GM12864 (cell line): Measurements from ENCODE around the gene KRT74.

Experiments used
- DNase-seq: peaks from one replicate; pipeline ENCODE4 v3.0.0-alpha.2; 2011; ENCODE audit warnings: low read depth
- H3K4me3 ChIP-seq: 2 replicates; pipeline ENCODE4 v1.5.1; 2011; ENCODE audit warnings: mild to moderate bottlenecking, low read depth, low read length, control low read depth
- TF ChIP-seq, protein P1 (sequence below): IDR thresholded peaks from 2 replicates; pipeline ENCODE4 v1.5.1; 2011; ENCODE audit warnings: low read depth, mild to moderate bottlenecking, moderate library complexity, low read length, control low read depth, inconsistent platforms; ENCODE audit errors: missing control alignments

Gene KRT74

GRCh38 chr12:52552055-52552454 lies 21.6 kb downstream of the KRT74 start:
- TF ChIP-seq, protein P1, sequence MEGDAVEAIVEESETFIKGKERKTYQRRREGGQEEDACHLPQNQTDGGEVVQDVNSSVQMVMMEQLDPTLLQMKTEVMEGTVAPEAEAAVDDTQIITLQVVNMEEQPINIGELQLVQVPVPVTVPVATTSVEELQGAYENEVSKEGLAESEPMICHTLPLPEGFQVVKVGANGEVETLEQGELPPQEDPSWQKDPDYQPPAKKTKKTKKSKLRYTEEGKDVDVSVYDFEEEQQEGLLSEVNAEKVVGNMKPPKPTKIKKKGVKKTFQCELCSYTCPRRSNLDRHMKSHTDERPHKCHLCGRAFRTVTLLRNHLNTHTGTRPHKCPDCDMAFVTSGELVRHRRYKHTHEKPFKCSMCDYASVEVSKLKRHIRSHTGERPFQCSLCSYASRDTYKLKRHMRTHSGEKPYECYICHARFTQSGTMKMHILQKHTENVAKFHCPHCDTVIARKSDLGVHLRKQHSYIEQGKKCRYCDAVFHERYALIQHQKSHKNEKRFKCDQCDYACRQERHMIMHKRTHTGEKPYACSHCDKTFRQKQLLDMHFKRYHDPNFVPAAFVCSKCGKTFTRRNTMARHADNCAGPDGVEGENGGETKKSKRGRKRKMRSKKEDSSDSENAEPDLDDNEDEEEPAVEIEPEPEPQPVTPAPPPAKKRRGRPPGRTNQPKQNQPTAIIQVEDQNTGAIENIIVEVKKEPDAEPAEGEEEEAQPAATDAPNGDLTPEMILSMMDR: no peak
- H3K4me3 ChIP-seq: no peak overlapping the region
- DNase-seq: no peak

DNA sequence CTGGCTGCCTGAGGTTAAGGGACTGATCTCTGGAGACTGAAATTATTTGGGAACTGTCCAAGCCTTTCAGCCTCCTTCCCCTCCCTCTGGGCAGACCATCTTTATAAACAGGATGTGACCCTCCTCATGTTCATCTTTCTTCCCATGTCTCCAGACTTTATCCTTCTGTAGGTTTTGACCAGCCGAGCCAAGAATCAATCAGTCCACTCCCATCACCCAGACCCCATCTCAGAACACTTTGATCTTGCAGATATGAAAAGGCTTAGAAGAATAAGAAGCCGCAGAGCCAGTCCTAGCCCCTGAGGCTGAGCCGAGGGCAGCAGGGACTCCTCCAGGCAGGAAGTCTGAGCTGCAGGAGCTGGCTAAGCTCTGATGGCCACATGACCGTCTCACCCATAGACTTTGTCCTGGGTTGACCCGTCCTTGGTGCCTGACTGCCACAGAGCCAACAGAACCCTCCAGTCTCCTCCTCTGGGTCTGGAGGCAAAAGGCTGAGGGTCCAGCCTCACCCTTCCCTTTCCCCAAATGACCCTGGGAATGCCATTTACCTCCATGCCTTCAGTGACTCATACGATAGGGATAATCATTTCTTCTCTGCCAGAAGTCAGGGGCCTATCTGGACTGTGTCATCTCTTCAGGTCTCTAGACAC lies 22.3 kb downstream of the KRT74 start:
- TF ChIP-seq, protein P1: no peak
- H3K4me3 ChIP-seq: no peak overlapping the region
- DNase-seq: no peak

GRCh38 chr12:52546126-52546525 lies 27.5 kb downstream of the KRT74 start:
- TF ChIP-seq, protein P1: no peak
- DNase-seq: no peak
- no peak overlapping the region for H3K4me3 ChIP-seq

- TF ChIP-seq, protein P1: no peak
- no peak for DNase-seq
- no peak overlapping the region for H3K4me3 ChIP-seq
Observed at GRCh38 chr12:52543985-52544883, 29.4 kb downstream of the KRT74 start.

- H3K4me3 ChIP-seq: no peak overlapping the region
- DNase-seq: no peak
- TF ChIP-seq, protein P1: no peak
Observed at GRCh38 chr12:52542785-52543318, 30.8 kb downstream of the KRT74 start.

- no peak overlapping the region for H3K4me3 ChIP-seq
- no peak for DNase-seq
- TF ChIP-seq, protein P1: no peak
Observed at GRCh38 chr12:52542157-52542556, 31.5 kb downstream of the KRT74 start.
